IMR-90 (cell line): ENCODE measurements around the gene PDCD2L.
"Not testable (repeated sequence)": the region's sequence is repeated elsewhere in the genome, so short reads cannot be mapped to it uniquely, and the experiment has no call there.

Source experiments
- BHLHE40 ChIP-seq: fragments of 150-350 bp; IDR thresholded peaks from 2 replicates; pipeline ENCODE4 v1.6.1; 2016; ENCODE audit warnings: mild to moderate bottlenecking, low read depth, low read length
- FOS ChIP-seq: fragments of 150-350 bp; IDR thresholded peaks from 2 replicates; pipeline ENCODE4 v1.6.1; 2016; ENCODE audit warnings: low read depth, low read length
- RCOR1 ChIP-seq: IDR thresholded peaks from 2 replicates; pipeline ENCODE4 v1.6.1; 2012; ENCODE audit warnings: mild to moderate bottlenecking, low read length, improper control_type of control experiment; ENCODE audit not compliant: insufficient replicate concordance
- TF ChIP-seq, protein P1 (sequence below): conservative IDR thresholded peaks from 2 replicates; pipeline ENCODE4 v1.5.1; 2012; ENCODE audit warnings: mild to moderate bottlenecking, low read depth, low read length, improper control_type of control experiment

DNA sequence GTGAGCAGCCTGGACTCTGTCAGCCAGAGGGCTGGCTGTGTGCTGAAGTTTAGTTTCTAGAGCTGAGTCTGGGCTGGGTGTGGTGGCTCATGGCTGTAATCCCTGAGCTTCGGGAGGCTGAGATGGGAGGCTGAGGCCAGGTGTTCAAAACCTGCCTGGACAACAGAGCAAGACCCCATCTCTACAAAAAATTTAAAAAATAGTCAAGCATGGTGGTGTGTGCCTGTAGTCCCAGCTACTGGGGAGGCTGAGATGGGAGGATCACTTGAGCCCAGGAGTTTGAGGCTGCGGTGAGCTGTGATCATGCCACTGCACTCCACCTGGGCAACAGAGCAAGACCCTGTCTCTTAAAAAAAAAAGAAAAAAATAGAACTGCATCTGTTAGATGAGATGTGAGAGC is 15.5 kb upstream of the PDCD2L start:
- TF ChIP-seq, protein P1, sequence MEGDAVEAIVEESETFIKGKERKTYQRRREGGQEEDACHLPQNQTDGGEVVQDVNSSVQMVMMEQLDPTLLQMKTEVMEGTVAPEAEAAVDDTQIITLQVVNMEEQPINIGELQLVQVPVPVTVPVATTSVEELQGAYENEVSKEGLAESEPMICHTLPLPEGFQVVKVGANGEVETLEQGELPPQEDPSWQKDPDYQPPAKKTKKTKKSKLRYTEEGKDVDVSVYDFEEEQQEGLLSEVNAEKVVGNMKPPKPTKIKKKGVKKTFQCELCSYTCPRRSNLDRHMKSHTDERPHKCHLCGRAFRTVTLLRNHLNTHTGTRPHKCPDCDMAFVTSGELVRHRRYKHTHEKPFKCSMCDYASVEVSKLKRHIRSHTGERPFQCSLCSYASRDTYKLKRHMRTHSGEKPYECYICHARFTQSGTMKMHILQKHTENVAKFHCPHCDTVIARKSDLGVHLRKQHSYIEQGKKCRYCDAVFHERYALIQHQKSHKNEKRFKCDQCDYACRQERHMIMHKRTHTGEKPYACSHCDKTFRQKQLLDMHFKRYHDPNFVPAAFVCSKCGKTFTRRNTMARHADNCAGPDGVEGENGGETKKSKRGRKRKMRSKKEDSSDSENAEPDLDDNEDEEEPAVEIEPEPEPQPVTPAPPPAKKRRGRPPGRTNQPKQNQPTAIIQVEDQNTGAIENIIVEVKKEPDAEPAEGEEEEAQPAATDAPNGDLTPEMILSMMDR = not testable (repeated sequence)
- not testable (repeated sequence) for TF ChIP-seq BHLHE40, RCOR1, FOS
